NAMALWA (cell line): ENCODE results near the gene RPTOR.
"Not testable (repeated sequence)": the region's sequence is repeated elsewhere in the genome, so short reads cannot be mapped to it uniquely, and the experiment has no call there.

Experiments used
- DNase-seq: peaks from one replicate; pipeline ENCODE4 v3.0.0-alpha.2; 2015; ENCODE audit warnings: low spot score

The RPTOR gene, protein sequence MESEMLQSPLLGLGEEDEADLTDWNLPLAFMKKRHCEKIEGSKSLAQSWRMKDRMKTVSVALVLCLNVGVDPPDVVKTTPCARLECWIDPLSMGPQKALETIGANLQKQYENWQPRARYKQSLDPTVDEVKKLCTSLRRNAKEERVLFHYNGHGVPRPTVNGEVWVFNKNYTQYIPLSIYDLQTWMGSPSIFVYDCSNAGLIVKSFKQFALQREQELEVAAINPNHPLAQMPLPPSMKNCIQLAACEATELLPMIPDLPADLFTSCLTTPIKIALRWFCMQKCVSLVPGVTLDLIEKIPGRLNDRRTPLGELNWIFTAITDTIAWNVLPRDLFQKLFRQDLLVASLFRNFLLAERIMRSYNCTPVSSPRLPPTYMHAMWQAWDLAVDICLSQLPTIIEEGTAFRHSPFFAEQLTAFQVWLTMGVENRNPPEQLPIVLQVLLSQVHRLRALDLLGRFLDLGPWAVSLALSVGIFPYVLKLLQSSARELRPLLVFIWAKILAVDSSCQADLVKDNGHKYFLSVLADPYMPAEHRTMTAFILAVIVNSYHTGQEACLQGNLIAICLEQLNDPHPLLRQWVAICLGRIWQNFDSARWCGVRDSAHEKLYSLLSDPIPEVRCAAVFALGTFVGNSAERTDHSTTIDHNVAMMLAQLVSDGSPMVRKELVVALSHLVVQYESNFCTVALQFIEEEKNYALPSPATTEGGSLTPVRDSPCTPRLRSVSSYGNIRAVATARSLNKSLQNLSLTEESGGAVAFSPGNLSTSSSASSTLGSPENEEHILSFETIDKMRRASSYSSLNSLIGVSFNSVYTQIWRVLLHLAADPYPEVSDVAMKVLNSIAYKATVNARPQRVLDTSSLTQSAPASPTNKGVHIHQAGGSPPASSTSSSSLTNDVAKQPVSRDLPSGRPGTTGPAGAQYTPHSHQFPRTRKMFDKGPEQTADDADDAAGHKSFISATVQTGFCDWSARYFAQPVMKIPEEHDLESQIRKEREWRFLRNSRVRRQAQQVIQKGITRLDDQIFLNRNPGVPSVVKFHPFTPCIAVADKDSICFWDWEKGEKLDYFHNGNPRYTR (N-terminal part only)

DNA sequence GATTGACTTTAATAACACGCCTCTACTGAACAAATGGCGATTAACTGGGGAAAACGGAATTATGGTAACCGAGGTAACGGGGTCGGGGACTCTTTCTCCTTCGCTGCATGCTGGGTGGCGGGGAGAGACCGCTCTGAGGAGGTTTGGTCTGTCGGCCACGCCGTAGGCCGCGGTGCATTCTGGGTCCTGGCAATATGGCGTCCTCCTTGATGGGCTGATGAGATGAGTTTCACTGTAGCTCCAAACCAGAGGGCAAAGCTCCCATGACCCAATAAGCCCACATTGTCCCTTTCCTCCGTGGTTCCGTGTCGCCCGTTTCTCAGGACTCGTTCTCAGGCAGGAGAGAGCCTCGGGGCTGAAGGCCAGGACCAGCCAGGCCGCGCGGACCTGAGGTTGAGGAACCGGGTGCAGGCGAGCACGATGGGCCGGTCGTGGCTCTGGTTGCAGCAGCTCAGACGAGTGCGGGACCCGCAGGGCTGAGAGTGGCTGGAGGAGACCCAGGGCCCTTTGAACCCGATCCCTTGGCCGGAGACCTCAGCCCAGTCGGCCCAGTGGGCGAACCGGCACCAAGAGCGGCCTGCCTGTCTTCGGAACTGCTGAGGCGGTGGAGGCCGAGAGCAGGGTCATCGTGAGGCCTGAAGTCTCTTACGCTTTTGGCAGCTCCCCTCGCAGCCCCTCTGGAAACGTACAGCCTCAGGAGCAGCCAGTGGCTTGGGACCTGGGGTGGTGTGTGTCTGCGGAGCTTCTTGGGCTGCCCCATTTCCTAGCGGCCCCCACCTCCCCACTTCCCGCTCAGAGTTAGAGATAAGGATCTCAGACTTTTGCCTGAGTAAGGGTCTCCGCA lies at the start of gene RPTOR:
RPTOR (plus strand) TSS at position 184 of the 844 bp plus-strand sequence. CDS start 792 bp downstream, outside the sequence.
- DNase-seq: peak; percentile 92

DNA sequence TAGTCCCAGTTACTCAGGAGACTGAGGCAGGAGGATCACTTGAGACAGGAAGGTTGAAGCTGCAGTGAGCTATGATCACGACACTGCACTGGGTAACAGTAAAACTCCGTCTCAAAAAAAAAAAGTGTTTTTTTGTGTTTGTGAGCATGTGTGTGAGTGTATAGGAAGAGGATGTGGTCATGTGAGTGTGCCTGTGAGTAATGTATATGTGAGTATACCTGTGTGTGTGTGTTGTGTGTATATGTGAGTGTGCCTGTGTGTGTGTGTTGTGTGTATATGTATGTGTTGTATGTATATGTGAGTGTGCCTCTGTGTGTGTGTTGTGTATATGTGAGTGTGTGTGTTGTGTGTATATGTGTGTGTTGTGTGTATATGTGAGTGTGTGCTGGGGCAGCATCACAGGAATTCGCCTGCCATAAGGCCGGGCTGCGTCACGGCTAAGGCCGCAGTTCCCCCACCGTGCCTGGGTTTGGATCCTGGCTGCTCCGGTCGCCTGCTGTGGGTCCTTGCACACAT lies 46.9 kb upstream of the RPTOR start:
- DNase-seq: peak; percentile 31

DNA sequence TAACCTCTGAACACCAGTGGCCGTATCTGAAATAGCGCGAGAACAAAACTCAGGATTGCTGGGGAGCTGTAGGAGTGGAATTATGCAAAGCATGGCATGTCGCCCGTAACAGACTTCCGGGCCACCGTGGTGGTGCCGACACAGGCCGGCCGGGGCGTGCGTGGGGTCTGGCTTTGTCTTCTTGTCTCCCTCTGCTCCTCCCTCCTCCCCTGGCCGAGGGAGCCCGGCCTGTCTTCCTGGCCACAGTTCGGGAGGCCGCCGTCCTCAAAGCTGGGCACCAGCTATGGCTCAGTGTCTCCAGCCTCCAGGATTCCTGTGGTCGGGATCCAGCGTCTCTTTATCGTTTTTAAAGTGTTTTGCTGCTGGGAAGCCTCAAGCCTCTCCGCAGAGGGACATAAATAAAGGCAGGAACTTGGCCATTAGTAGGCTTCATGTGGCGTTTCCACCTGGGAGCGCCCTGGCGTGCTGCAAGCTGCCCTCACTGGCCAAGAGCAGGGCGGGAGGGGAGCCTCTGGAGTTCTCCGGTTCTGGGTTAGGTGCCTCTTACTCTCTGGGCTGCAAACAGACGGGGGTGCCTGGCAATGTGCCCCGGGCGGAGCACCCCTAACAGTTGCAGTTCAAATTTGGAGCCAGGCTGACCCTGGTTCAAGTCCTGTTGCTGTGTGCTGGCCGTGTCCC lies 46.3 kb upstream of the RPTOR start:
- peak; percentile 80 for DNase-seq

DNA sequence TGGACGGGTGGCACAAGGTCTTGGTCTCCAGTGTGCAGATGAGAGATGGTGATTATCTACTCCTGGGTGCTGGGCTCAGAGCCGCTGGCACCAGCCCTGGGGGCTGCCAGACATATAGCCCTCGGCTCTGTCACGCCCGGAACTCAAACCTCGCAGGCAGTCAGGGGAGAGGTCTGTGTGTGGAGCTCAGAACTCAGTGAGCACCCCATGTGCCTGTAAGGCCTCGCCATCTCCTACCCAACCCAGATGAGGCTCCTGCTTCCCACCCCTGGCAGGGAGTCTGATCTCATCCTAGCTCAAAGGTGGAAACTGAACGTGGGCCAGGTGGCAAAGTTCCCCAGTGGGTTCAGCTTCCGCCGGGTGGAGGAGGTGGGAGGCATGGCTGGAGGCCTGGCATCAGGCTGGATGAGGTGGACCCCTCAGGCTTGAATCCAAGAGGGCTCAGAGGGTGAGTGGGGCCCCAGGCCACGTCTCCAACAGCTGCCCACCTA lies 45.7 kb upstream of the RPTOR start:
- DNase-seq: no peak

DNA sequence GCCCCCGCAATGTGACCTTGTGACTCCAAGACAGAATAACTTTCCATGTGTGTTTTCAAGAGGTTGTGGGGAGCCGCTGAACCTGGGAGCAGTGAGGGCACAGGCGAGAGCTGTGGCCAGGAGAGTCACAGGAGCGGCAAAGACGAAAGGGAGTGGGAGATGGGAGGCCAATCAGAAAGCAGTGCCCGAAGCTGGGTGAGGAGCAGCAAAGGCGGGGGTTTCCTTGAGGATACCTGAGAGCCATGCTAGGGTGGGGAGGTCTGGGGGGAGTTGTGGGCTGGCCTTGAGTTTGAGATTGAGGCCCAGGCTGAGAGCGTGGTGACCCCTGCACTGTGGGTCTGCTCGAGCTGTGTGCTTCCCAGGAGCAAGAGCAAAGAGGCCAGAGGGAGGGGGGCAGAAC lies 45.1 kb upstream of the RPTOR start:
- no peak for DNase-seq

DNA sequence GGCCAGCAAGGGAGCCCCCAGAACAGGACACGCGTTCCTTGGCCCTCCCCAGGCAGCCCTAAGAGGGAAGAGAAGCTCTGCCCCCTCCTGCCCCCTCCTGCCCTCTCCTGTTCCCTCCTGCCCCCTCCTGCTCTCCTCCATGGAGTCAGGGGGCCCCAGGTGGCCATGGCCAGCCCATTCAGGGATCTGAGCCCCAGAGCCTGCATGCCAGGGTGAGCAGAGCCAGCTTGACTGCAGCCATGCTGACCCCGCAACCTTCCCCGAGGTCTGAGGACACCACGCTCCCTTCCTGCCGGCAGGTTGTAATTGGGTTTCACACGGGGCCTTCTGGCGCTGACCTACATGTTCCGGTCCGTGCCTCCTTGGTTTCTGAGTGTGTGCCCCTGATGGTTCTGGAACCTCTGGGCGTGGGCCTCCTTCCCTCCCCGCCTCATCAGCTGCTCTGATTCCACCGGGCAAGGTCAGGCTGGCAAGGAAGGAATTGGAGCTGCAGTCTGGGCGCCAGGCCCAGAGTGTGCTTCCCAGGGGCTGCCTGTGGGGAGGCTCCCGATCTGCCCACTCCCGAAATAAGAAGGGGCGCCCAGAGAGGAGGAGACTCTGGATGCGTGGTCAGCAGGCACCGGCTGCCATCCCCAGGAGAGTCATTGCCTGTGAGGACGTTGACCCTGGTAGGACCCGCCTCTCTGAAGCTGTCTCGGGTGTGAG lies 44.5 kb upstream of the RPTOR start:
- no peak for DNase-seq

DNA sequence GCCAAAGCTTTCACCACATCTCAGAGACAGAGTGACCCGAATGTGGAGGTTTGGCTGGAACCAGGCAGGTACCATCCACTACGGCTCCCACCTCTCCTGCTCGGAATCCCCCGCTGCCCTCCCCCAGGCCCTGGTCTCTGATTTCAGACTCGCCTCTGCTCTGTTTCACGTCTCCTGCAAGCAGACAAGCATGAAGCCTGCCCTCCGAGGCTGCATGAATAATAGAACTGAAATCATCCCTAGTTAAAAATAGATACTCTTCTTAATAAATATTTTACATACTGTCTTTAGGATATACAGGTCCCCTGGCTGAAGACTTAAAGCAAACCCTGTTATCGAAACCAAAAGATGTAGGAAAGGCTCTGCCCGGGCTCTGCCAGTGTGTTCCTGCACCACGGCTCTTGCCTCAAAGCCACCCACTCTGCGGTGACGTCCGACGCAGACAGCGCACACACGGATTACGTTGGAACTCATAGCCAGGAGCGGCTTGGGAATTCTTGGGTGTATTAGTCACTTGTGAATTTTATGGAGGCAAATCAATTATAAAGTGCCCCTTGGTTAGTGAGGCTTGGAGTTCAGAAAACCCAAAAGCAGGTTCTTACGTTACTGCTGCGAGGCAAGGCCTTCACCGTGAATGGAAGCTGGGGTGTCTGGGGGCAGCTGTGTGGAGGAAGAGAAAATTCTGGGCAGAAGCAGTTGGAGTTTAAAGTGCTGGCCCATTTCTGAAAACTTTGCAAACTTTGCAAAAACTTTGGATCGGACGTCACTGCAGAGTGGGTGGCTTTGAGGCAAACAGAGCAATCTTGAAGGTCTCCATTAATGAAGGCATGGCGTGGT lies 42.7 kb upstream of the RPTOR start:
- no peak for DNase-seq

DNA sequence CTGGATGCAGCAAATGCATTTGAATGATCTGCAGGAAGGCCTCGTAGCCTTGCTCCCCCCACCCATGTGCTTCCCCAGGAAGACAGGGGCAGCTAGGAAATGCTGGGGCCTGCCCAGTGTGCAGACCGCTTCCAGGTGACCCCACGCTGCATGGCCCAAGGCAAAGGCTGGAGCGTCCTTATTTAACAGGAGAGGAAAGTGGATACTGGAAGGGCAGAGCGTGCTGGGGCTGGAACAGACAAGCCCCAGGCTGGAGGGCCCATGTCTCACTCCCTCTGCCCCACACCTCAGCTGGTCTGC lies 42.1 kb upstream of the RPTOR start:
- DNase-seq: no peak

DNA sequence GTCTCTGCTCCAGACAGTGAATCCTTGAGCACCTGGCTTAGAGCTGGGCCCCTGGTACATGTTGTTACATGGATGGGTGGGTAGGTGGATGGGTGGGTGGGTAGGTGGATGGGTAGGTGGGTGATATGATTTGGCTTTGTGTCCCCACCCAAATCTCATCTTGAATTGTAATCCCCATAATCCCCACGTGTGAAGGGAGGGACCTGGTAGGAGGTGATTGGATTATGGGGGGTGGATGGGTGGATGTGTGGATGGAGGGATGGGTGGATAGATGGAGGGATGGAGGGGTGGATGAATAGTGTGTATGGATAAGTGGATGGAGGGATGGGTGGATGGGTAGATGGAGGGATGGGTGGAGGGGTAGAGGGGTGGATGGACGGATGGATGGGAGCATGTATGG lies 41.6 kb upstream of the RPTOR start:
- no peak for DNase-seq

DNA sequence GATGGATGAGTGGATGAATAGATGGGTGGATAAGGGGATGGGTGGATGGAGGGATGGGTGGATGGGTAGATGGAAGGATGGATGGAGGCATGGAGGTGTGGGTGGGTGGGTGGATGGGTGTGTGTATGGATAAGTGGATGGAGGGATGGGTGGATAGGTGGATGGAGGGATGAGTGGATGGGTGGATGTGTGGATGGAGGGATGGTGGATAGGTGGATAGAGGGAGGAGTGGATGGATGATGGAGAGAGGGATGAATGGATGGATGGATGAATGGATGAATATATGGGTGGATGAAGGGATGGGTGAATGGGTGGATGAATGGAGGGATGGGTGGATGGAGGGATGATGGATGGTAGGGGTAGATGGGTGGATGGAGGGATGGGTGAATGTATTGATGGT lies 40.7 kb upstream of the RPTOR start:
- DNase-seq: no peak

DNA sequence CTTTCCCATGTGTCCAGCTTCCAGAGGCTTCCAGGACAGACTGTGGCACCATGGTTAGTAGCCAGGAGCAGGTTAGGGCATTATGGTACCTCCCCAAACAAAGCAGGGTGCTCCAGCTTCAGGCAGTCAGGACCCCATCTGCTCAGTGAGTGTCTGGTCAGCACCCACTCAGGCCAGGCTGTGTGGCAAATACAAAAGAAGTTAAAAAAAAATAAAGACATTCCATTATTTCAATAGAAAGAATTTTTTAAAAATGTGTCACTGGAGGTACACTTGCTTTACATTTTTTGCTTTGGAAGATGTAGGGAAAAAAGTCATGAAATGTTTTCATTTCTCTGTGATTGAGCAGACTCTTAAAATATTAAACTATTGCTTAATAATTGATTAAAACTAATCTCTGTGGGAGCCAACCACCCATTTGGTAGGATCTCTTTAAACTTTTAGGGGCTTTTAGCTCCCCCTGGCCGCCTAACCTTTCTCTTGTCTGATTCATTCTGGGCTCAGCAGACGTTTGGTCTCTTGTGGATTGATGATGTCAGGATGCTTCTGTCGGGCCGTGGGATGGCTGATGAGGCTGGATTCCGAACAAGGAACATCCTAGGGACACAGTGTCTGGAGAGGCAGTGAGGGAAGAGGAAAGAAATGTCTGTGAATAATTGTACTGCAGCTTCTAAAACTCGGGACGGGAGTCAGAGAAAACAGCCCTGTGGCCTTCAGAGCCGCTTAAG lies 39.8 kb upstream of the RPTOR start:
- no peak for DNase-seq

DNA sequence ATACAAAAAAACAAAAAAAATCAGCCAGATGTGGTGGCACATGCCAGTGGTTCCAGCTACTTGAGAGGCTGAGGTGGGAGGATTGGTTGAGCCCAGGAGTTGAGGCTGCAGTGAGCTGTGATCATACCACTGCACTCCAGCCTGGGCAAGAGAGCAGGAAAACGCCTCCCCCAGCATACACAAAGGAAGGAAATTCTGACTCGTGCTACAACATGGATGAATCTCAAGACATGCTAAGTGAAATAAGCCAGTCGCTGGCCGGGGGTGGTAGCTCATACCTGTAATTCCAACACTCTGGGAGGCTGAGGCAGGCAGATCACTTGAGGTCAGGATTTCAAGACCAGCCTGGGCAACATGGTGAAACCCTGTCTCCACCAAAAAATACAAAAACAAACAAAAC lies 37.5 kb upstream of the RPTOR start:
- DNase-seq: not testable (repeated sequence)

DNA sequence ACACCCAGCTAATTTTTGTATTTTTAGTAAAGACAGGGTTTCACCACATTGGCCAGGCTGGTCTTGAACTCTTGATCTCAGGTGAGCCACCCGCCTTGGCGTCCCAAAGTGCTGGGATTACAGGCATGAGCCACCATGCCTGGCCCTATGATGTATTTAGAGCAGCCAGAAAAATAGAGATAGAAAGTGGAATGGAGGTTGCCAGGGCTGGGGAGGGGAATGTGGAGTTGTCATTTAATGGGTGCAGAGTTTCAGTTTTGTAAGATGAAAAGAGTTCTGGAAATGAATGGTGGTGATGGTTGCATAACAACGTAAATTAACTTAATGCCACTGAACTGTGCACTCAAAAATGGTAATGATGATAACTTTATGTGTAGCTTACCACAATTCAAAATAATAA lies 36.7 kb upstream of the RPTOR start:
- no peak for DNase-seq

DNA sequence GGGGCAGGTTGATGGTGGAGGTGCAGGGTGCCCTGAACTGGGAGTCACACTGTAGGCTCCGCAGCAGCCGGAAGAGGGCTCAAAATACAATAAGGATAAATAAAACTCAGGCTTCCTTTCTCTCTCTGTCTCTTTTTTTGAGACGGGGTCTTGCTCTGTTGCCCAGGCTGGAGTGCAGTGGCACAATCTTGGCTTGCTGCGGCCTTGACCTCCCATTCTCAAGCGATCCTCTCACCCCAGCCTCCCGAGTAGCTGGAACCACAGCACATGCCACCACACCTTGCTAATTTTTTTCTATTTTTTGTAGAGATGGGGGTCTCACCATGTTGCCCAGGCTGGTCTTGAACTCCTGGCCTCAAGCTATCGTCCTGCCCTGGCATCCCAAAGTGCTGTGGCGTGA lies 35.3 kb upstream of the RPTOR start:
- no peak for DNase-seq

DNA sequence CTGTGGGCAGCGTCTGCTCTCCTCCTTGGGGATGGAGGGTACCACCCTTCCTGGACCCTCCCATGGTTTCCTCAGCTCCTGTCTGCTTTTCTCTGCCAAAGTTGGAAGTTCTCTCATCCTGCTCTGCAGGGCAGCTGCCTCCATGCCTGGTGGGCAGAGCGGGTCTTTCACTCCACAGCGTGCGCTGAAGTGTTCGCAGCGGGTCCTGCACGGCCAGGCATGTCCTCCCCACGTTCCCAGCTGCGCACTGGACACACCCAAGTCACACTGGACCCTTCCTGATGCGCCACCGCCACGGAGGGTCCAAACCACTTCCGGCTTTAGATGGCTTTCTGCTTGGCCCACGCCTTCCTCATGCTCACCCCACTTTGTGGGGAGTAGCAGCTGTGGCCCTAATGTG lies 34.5 kb upstream of the RPTOR start:
- DNase-seq: no peak

DNA sequence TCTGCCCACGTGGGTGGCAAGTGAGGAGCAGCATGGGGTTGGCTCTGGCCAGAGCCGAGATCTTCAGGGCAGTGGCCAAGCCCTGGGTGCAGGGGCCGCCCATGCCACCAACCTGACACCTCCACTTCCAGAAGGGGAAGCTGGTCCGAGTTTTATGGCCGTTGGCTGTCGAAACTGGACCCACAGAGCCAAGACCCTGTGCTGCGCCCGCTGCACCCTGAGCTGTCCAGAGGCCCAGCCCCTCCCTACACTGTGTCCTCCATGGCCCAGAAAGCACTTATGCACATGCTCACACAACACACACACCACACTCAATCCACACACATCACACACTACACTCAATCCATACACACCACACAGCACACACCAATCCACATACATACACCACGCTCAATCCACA lies 33.9 kb upstream of the RPTOR start:
- DNase-seq: no peak

DNA sequence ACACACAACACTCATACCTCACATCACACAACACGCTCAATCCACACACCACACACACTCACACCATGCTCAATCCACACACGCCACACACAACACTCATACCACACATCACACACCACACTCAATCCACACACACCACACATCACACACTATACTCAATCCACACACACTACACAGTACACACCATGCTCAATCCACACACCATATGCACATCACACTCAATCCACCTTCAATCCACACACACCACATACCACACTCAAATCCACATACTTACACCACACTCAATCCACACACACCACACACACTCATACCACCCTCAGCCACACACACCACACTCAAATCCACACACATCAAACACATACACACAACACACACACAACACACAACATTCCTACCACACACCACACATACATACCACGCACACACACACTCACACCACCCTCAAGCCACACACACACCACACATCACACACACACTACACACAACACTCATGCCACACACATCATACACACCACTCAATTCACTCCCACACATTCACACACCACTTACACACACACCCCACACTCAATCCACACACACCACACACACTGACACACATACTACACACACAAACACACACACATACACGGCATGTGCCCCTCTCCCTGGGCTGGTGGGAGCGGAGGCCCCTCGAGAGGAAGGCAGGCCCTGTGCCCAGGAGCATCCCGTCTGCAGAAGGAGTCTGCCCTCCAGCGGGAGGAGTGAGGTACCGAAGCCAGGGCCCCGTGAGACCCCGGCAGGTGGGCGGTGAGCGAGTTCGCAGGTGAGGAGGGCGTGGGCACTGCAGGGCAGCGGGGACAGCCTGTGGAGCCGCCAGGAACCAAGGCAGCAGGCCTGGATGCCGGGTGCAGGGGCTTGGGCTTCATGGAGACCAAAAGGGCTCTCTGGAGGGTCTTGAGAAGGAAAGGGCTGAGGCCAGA lies 33.1 kb upstream of the RPTOR start:
- no peak for DNase-seq

DNA sequence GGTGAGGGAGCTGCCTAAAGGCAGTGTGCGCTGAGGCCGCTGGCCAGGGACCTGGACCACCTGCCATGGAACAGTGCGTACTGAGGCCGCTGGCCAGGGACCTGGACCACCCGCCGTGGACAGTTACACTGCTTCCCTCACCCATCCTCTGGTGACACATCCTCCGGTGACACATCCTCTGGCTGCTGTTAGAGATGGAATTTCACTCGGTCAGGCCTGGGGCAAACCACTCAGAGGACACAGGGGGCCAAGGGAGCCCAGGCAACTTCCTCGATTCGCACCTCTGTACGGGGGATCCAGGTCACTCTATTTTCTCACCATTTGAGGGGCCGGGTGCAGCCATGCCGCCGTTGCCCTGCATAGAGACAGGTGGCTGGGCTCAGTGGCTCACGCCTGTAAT lies 32.4 kb upstream of the RPTOR start:
- no peak for DNase-seq
